Measurements from ENCODE around the gene SIGLEC9. TPM values are rescaled to one million over a fixed set of nuclear protein-coding genes. Genes with fewer than 3 reads are reported as not detected.
"Not testable (repeated sequence)": the region's sequence is repeated elsewhere in the genome, so short reads cannot be mapped to it uniquely, and the experiment has no call there.

SIGLEC9 gene
- total and polyA plus RNA-seq, 7 donors: 0.24 to 2.2 (median 0.73) TPM

DNA sequence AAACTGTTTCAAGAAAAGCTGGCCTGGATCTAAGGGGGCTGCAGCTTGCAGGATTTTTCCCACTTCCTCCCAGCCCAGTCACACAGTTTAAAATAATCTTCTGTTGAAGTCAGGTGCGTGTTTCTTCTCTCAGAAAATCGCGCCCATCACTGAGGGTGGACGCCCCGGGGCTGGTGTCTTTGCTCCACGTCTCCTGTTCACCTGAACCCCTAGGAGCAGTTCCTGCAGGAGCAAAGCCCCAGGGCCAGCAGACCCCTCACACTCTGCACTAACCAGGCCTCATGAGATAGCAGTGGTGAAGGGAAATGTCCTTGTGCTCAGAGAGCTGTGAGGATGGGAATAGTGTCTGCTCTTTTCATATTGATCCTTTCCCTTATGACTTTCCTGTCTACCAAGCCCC is 16.5 kb downstream of the SIGLEC9 start:
- intact Hi-C loops (cut with DNase I): no loop called here
- Histone ChIP-seq H3K27me3 (ENCODE audit: insufficient read depth in 3 of 3, low read length in 2 of 3) (peaks cover 0 to 2% (median 0%) of the 10 kb centered on the region in 3 donors), H3K27ac (no peak overlapping the region)

GRCh38 chr19:51142119-51142518 is 17.4 kb downstream of the SIGLEC9 start, which contains the start of gene SIGLEC7:
TSS of gene SIGLEC7 (plus strand) at chr19:51142301. CDS start at chr19:51142370, 69 bp downstream.
- no peak within 1 kb of the TSS for H3K4me3 ChIP-seq
- WGBS, 3 donors: 63 to 67% (median 64%) methylated on average over 13 to 14 of the region's 14 CpGs
- H3K27ac ChIP-seq: no peak within 1 kb of the TSS
- DNase-seq (peak; percentile 47 to 69), ATAC-seq (peak in 2 of 4 donors; percentile 37 to 47)
- intact Hi-C loops (cut with DNase I): no loop called here
- no peaks in the 10 kb centered on the region for H3K9me3 ChIP-seq
- TF ChIP-seq, protein P1, sequence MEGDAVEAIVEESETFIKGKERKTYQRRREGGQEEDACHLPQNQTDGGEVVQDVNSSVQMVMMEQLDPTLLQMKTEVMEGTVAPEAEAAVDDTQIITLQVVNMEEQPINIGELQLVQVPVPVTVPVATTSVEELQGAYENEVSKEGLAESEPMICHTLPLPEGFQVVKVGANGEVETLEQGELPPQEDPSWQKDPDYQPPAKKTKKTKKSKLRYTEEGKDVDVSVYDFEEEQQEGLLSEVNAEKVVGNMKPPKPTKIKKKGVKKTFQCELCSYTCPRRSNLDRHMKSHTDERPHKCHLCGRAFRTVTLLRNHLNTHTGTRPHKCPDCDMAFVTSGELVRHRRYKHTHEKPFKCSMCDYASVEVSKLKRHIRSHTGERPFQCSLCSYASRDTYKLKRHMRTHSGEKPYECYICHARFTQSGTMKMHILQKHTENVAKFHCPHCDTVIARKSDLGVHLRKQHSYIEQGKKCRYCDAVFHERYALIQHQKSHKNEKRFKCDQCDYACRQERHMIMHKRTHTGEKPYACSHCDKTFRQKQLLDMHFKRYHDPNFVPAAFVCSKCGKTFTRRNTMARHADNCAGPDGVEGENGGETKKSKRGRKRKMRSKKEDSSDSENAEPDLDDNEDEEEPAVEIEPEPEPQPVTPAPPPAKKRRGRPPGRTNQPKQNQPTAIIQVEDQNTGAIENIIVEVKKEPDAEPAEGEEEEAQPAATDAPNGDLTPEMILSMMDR (IDR thresholded peaks at IDR 0.05): no peak
- H3K36me3 ChIP-seq (ENCODE audit: insufficient read depth in 1 of 2, low read depth in 1 of 2): no peaks in the 10 kb centered on the region
- no peaks in the 10 kb centered on the region for H3K4me1 ChIP-seq
- H3K27me3 ChIP-seq (ENCODE audit: insufficient read depth in 3 of 3, low read length in 2 of 3): peaks cover 0 to 2% (median 0%) of the 10 kb centered on the region in 3 donors

More for the DNA sequence above, 16.5 kb downstream of the SIGLEC9 start:
- DNase-seq (no peak), ATAC-seq (no peak)
- TF ChIP-seq, protein P1 (IDR thresholded peaks at IDR 0.05): no peak
- Histone ChIP-seq H3K4me3 (no peak overlapping the region), H3K36me3 (ENCODE audit: insufficient read depth in 1 of 2, low read depth in 1 of 2) (no peaks in the 10 kb centered on the region), H3K4me1 (no peaks in the 10 kb centered on the region), H3K9me3 (no peaks in the 10 kb centered on the region)
- 74 to 81% (median 78%) methylated on average over 6 of the region's 6 CpGs for WGBS, 3 donors

DNA sequence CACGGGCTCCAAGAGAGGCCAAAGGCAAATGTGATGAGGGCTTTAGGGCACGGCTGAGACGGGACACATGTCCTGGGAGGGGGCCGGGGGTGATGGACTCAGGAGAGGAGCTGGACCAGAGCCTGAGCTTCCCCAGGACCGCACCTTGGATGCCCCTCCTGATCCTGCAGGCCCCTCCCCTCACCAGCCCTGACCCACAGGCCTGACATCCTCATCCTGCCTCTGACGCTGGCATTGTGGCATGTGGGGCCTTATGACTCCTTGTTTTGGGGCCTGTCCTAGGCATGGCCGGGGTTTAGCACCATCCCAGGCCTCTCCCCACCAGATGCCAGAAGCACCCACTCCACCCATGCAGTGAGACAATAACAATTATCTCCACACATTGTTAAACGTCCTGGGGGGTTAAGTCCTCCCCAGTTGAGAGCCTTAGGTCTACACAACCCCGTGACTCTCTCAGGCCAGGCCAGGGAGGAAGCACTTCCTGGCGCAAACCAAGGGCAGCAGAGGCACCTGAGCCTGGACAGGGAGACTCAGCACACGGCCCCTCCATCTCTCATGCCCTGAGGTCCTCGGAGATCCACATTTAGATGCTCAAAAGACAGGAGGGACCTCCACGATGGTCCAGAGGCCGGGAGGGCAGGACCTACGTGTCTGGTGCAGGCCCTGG is 18.2 kb downstream of the SIGLEC9 start:
- H3K4me1 ChIP-seq; H3K9me3 ChIP-seq; DNase-seq; H3K27ac ChIP-seq; intact Hi-C loops (cut with DNase I); H3K27me3 ChIP-seq (ENCODE audit: insufficient read depth in 3 of 3, low read length in 2 of 3); H3K36me3 ChIP-seq (ENCODE audit: insufficient read depth in 1 of 2, low read depth in 1 of 2); H3K4me3 ChIP-seq; ATAC-seq: not testable (repeated sequence)
- 59 to 75% (median 66%) methylated on average over 9 to 15 of the region's 15 CpGs for WGBS, 3 donors

GRCh38 chr19:51143486-51143885 is 18.8 kb downstream of the SIGLEC9 start:
- H3K36me3 ChIP-seq (ENCODE audit: insufficient read depth in 1 of 2, low read depth in 1 of 2): no peaks in the 10 kb centered on the region
- H3K4me3 ChIP-seq: no peak overlapping the region
- H3K27ac ChIP-seq: no peak overlapping the region
- no peaks in the 10 kb centered on the region for H3K9me3 ChIP-seq
- 75 to 80% (median 78%) methylated on average over 3 to 5 of the region's 5 CpGs for WGBS, 3 donors
- no peak for ATAC-seq
- intact Hi-C loops (cut with DNase I): no loop called here
- no peak for DNase-seq
- peaks cover 0 to 2% (median 0%) of the 10 kb centered on the region in 3 donors for H3K27me3 ChIP-seq (ENCODE audit: insufficient read depth in 3 of 3, low read length in 2 of 3)
- H3K4me1 ChIP-seq: no peaks in the 10 kb centered on the region
- TF ChIP-seq, protein P1 (IDR thresholded peaks at IDR 0.05): no peak

DNA sequence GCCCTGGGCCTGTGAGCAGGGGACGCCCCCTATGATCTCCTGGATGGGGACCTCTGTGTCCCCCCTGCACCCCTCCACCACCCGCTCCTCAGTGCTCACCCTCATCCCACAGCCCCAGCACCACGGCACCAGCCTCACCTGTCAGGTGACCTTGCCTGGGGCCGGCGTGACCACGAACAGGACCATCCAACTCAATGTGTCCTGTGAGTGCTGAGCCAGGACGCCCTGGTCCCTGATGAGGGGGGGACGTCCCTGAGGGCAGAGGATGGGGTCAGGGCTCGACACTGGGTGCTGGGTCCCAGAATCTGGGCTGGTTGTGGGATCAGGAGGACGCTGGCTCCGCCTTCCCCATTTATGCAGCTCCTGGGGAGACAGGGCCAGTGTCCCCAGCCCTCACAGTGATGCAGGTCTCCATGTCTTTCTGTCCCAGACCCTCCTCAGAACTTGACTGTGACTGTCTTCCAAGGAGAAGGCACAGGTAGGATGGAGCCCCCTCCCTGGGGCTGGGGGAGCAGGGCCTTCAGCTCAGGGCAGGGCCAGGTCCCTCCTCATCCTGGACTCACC is 19.9 kb downstream of the SIGLEC9 start:
- no peaks in the 10 kb centered on the region for H3K36me3 ChIP-seq (ENCODE audit: insufficient read depth in 1 of 2, low read depth in 1 of 2)
- DNase-seq (no peak), ATAC-seq (no peak)
- peaks cover 0 to 2% (median 0%) of the 10 kb centered on the region in 3 donors for H3K27me3 ChIP-seq (ENCODE audit: insufficient read depth in 3 of 3, low read length in 2 of 3)
- no peak overlapping the region for H3K27ac ChIP-seq
- H3K4me1 ChIP-seq: no peaks in the 10 kb centered on the region
- TF ChIP-seq, protein P1 (IDR thresholded peaks at IDR 0.05): no peak
- peaks cover 4% of the 10 kb centered on the region for H3K9me3 ChIP-seq
- no peak overlapping the region for H3K4me3 ChIP-seq
- intact Hi-C loops (cut with DNase I): no loop called here
- 72 to 78% (median 73%) methylated on average over 10 to 11 of the region's 11 CpGs for WGBS, 3 donors
